H1 (cell line): ENCODE measurements around the gene APOL1. TPM values are rescaled to one million over a fixed set of nuclear protein-coding genes. Genes with fewer than 3 reads are reported as not detected.

Source experiments
- CTCF ChIA-PET: fragments of 300-600 bp; sonication (Branson Sonifier 250); formaldehyde crosslinking; loops from one replicate; lab custom pipeline; 2021; ENCODE audit not compliant: partially characterized antibody; lab: Charles Lee
- POLR2A ChIA-PET: fragments of 300-600 bp; sonication (Branson Sonifier 250); formaldehyde crosslinking; loops from one replicate; lab custom pipeline; 2021; ENCODE audit warnings: inconsistent platforms; ENCODE audit not compliant: partially characterized antibody; lab: Charles Lee
- DNase-seq, 2 experiments: peaks; one replicate each; pipeline versions ENCODE4 v3.0.0 to v3.0.0-alpha.2; 2010 to 2022; ENCODE audit warnings: low spot score in 2 of 2, low read depth in 1 of 2, mixed read lengths in 1 of 2
- FAIRE-seq: peaks from 2 replicates; lab custom pipeline; 2011; peaks lifted over from hg19 to GRCh38; lab: Jason Lieb, UNC
- H2AFZ ChIP-seq: 2 replicates; pipeline ENCODE4 v1.8.1; 2012; ENCODE audit warnings: low read length, inconsistent platforms
- H2AK5ac ChIP-seq: 2 replicates; pipeline ENCODE4 v1.6.1; 2013; ENCODE audit warnings: low read depth, low read length
- H2BK120ac ChIP-seq: replicated peaks from 2 replicates; pipeline ENCODE3; 2013; ENCODE audit warnings: low read depth, low read length, inconsistent platforms
- H2BK12ac ChIP-seq: 2 replicates; pipeline ENCODE4 v1.6.1; 2013; ENCODE audit warnings: low read depth, low read length
- H2BK15ac ChIP-seq: 2 replicates; pipeline ENCODE4 v1.6.1; 2013; ENCODE audit warnings: low read length
- H2BK20ac ChIP-seq: 2 replicates; pipeline ENCODE4 v1.6.1; 2013; ENCODE audit warnings: low read length
- H2BK5ac ChIP-seq: 2 replicates; pipeline ENCODE4 v1.6.1; 2013; ENCODE audit warnings: low read depth, low read length
- H3K14ac ChIP-seq: 2 replicates; pipeline ENCODE4 v1.6.1; 2013; ENCODE audit warnings: inconsistent platforms; ENCODE audit not compliant: insufficient read length
- H3K18ac ChIP-seq: 2 replicates; pipeline ENCODE4 v1.6.1; 2013; ENCODE audit warnings: low read length; ENCODE audit errors: extremely low read depth
- H3K23ac ChIP-seq: 2 replicates; pipeline ENCODE4 v1.6.1; 2013; ENCODE audit warnings: inconsistent platforms; ENCODE audit not compliant: insufficient read length
- H3K23me2 ChIP-seq: 2 replicates; pipeline ENCODE4 v1.6.1; 2013; ENCODE audit warnings: low read depth, low read length
- H3K27ac ChIP-seq: 2 replicates; pipeline ENCODE4 v1.6.1; 2011; ENCODE audit warnings: low read depth, low read length, inconsistent platforms
- H3K27me3 ChIP-seq, 4 experiments: replicated peaks in 1 of 4; 1 replicate in 1 of 4; 2 replicates in 3 of 4; pipeline versions ENCODE4 v1.6.1 to v1.8.1; 2011 to 2013; ENCODE audit warnings: low read length in 3 of 4, mild to moderate bottlenecking in 3 of 4, inconsistent platforms in 2 of 4, mixed read lengths in 2 of 4, moderate library complexity in 1 of 4; ENCODE audit not compliant: control insufficient read depth in 3 of 4, insufficient read depth in 3 of 4; ENCODE audit errors: extremely low read depth in 1 of 4
- H3K36me3 ChIP-seq, 4 experiments: 2 replicates each; pipeline versions ENCODE4 v1.6.1 to v1.8.1; 2011 to 2013; ENCODE audit warnings: mild to moderate bottlenecking in 4 of 4, low read length in 3 of 4, moderate library complexity in 2 of 4, control low read depth in 1 of 4, inconsistent platforms in 1 of 4; ENCODE audit not compliant: insufficient read depth in 4 of 4, control insufficient read depth in 2 of 4
- H3K4ac ChIP-seq: replicated peaks from 2 replicates; pipeline ENCODE3; 2013; ENCODE audit warnings: low read length, low read depth, mixed read lengths, inconsistent platforms; ENCODE audit not compliant: insufficient read length
- H3K4me1 ChIP-seq, 4 experiments: replicated peaks in 1 of 4; 1 replicate in 1 of 4; 2 replicates in 3 of 4; pipeline versions ENCODE4 v1.6.1 to v1.8.1; 2011 to 2013; ENCODE audit warnings: low read length in 3 of 4, inconsistent platforms in 2 of 4, mixed read lengths in 1 of 4; ENCODE audit not compliant: insufficient read depth in 4 of 4, control insufficient read depth in 3 of 4
- H3K4me2 ChIP-seq, 2 experiments: 2 replicates each; pipeline versions ENCODE4 v1.6.1 to v1.8.1; 2011 to 2013; ENCODE audit warnings: low read depth in 2 of 2, low read length in 2 of 2, control low read depth in 1 of 2, inconsistent platforms in 1 of 2, mild to moderate bottlenecking in 1 of 2; ENCODE audit not compliant: insufficient read depth in 1 of 2
- H3K4me3 ChIP-seq, 4 experiments: fragments of 200-600, 300-600 bp in 1 of 4; sonication (generic), shearing (Covaris generic), sonication (Bioruptor Twin) in 1 of 4; 2 replicates each; pipeline versions ENCODE4 v1.5.1 to v1.8.1; 2011 to 2016; ENCODE audit warnings: low read length in 4 of 4, low read depth in 3 of 4, control low read depth in 2 of 4, inconsistent platforms in 2 of 4, mild to moderate bottlenecking in 2 of 4, mixed read lengths in 1 of 4, moderate library complexity in 1 of 4; ENCODE audit not compliant: insufficient read depth in 2 of 4; ENCODE audit errors: extremely low read depth in 1 of 4
- H3K56ac ChIP-seq: replicated peaks from 2 replicates; pipeline ENCODE3; 2013; ENCODE audit warnings: low read depth, mild to moderate bottlenecking, mixed read lengths, low read length, inconsistent platforms; ENCODE audit not compliant: insufficient read length
- H3K79me1 ChIP-seq: 2 replicates; pipeline ENCODE4 v1.6.1; 2013; ENCODE audit warnings: low read depth, low read length, control low read depth
- H3K79me2 ChIP-seq, 2 experiments: 2 replicates each; pipeline versions ENCODE4 v1.6.1 to v1.8.1; 2012 to 2013; ENCODE audit warnings: low read length in 2 of 2, mild to moderate bottlenecking in 2 of 2, inconsistent platforms in 1 of 2; ENCODE audit not compliant: insufficient read depth in 2 of 2, control insufficient read depth in 1 of 2
- H3K9ac ChIP-seq, 4 experiments: replicated peaks in 1 of 4; 1 replicate in 1 of 4; 2 replicates in 3 of 4; pipeline versions ENCODE4 v1.6.1 to v1.8.1; 2011 to 2013; ENCODE audit warnings: low read depth in 3 of 4, low read length in 3 of 4, control low read depth in 2 of 4, mild to moderate bottlenecking in 2 of 4, moderate library complexity in 2 of 4, inconsistent platforms in 1 of 4; ENCODE audit errors: extremely low read depth in 1 of 4
- H3K9me3 ChIP-seq, 2 experiments: 2 replicates each; pipeline versions ENCODE4 v1.6.1 to v1.8.1; 2012 to 2013; ENCODE audit warnings: mild to moderate bottlenecking in 2 of 2, moderate library complexity in 2 of 2, control low read depth in 1 of 2, inconsistent platforms in 1 of 2, low read depth in 1 of 2, low read length in 1 of 2, mixed read lengths in 1 of 2; ENCODE audit not compliant: insufficient read depth in 2 of 2
- H4K20me1 ChIP-seq, 2 experiments: replicated peaks in 1 of 2; 2 replicates each; pipeline versions ENCODE3 to v1.8.1; 2011 to 2013; ENCODE audit warnings: inconsistent platforms in 2 of 2, low read length in 2 of 2, mild to moderate bottlenecking in 1 of 2; ENCODE audit not compliant: insufficient read depth in 2 of 2, control insufficient read depth in 1 of 2
- H4K5ac ChIP-seq: 2 replicates; pipeline ENCODE4 v1.6.1; 2013; ENCODE audit warnings: low read length, low read depth, mixed read lengths, inconsistent platforms; ENCODE audit not compliant: insufficient read length
- H4K8ac ChIP-seq: 2 replicates; pipeline ENCODE4 v1.8.0; 2013; ENCODE audit warnings: mild to moderate bottlenecking, moderate library complexity, low read length, inconsistent platforms; ENCODE audit not compliant: insufficient read depth; ENCODE audit errors: extremely low read depth
- H4K91ac ChIP-seq: replicated peaks from 2 replicates; pipeline ENCODE3; 2013; ENCODE audit warnings: low read length, mixed read lengths, inconsistent platforms; ENCODE audit not compliant: insufficient read length
- CBX5 ChIP-seq: fragments of 300-800, 300-1000 bp; sonication (generic); IDR thresholded peaks from 2 replicates; pipeline ENCODE4 v1.7.1; 2016; ENCODE audit warnings: antibody characterized with exemption, low read length, low read depth
- GABPA ChIP-seq: IDR thresholded peaks from 2 replicates; pipeline ENCODE4 v1.6.1; 2011; ENCODE audit warnings: mild to moderate bottlenecking, low read length, moderate library complexity, borderline replicate concordance; ENCODE audit not compliant: insufficient read depth
- HDAC2 ChIP-seq, 2 experiments: fragments of 300-600 bp in 1 of 2; sonication (generic) in 1 of 2; IDR thresholded peaks; 2 replicates each; pipeline ENCODE4 v1.6.1; 2011 to 2012; ENCODE audit warnings: low read depth in 2 of 2, low read length in 2 of 2, mild to moderate bottlenecking in 2 of 2, moderate library complexity in 2 of 2, borderline replicate concordance in 1 of 2, inconsistent platforms in 1 of 2
- KDM4A ChIP-seq: IDR thresholded peaks from one replicate; pipeline ENCODE4 v1.7.1; 2012; ENCODE audit warnings: low read depth, mild to moderate bottlenecking, moderate library complexity, low read length, inconsistent platforms; ENCODE audit not compliant: severe bottlenecking
- TEAD4 ChIP-seq: IDR thresholded peaks from 2 replicates; pipeline ENCODE4 v1.6.1; 2012; ENCODE audit warnings: low read depth, low read length, inconsistent platforms, mixed read lengths
- WGBS, 2 experiments: shearing (Covaris generic) in 1 of 2; methylation state at CpG; one replicate each; pipeline versions ENCODE4 v1.1.6 to v1.1.7; 2013 to 2015; ENCODE audit warnings: low lambda C conversion rate in 2 of 2, mixed read lengths in 2 of 2, inconsistent platforms in 1 of 2, low coverage in 1 of 2, missing lambda C conversion rate in 1 of 2; ENCODE audit not compliant: insufficient replicate concordance in 2 of 2, insufficient coverage in 1 of 2, insufficient read length in 1 of 2; ENCODE audit errors: extremely low coverage in 1 of 2, missing lambda C conversion rate in 1 of 2; 5-methylcytosine and 5-hydroxymethylcytosine counted together
- polyA plus RNA-seq, 7 experiments: library from polyadenylated mRNA; depleted of rRNA in 3 of 7; stranded (reverse) in 5 of 7; unstranded in 2 of 7; fragments of >200 nt in 5 of 7; fragments of 200-250 nt in 2 of 7; gene quantifications; 1 replicate in 5 of 7; 2 replicates in 1 of 7; 4 replicates in 1 of 7; pipeline versions ENCODE4 v1.2.1 to v1.2.3, GENCODE V29; 2011 to 2013; ENCODE audit warnings: missing spikeins in 2 of 7, mixed read lengths in 2 of 7
- total RNA-seq: library from RNA; stranded (reverse); fragmentation: NEBNext Ultra II Directional; extraction: Animal tissue kit (Norgen Biotek cat#: 25700); gene quantifications from 2 replicates; pipeline ENCODE4 v1.2.1, GENCODE V29; 2021

APOL1 gene
- total and polyA plus RNA-seq, 2 of the 8 experiments (the other 6 are each of a cell fraction or from before 2014, with no cell fraction given), result not detected

GRCh38 chr22:36304429-36304828 lies 51.5 kb downstream of the APOL1 start:
- Histone ChIP-seq H3K27me3 (no peaks in the 10 kb centered on the region), H3K4ac (no peak overlapping the region), H4K20me1 (peaks cover 3 to 11% of the 10 kb centered on the region in 2 experiments), H3K9me3 (no peaks in the 10 kb centered on the region), H3K23me2 (no peaks in the 10 kb centered on the region), H3K4me2 (no peak overlapping the region), H4K8ac (no peak overlapping the region), H3K18ac (no peak overlapping the region)
- WGBS, 2 experiments, result 91% methylated on average over 8 of the region's 10 CpGs; no CpG with 5 or more reads in 1 of the 2 experiments
- no peak for TF ChIP-seq KDM4A
- no peak for TF ChIP-seq GABPA
- no peak for TF ChIP-seq HDAC2 (IDR thresholded peaks at IDR 0.05; ENCODE audit: borderline replicate concordance in 1 of 2, low read depth in 2 of 2, low read length in 2 of 2)
- no peak for TF ChIP-seq TEAD4
- TF ChIP-seq CBX5, result no peak
- TF ChIP-seq, all 59 proteins: peak for 0
- no peak overlapping the region for H3K4me3 ChIP-seq
- no peak for DNase-seq
- no peaks in the 10 kb centered on the region for H3K79me1 ChIP-seq
- ChIA-PET POLR2A (interaction anchor here (0.7 to 2.0 kb wide), 3 partner anchors 11 to 30 kb away, joined by 3 to 6 read pairs (median 4); no protein-coding TSS in a partner anchor), CTCF (interaction anchor here (1.1 to 17.3 kb wide), 6 partner anchors 18 to 207 kb away, joined by 3 to 159 read pairs (median 3); no protein-coding TSS in a partner anchor)
- no peak overlapping the region for H3K23ac ChIP-seq
- H2AFZ ChIP-seq, result no peak overlapping the region
- no peak overlapping the region for H2BK12ac ChIP-seq
- H3K79me2 ChIP-seq, result no peaks in the 10 kb centered on the region
- H2AK5ac ChIP-seq, result no peak overlapping the region
- H2BK5ac ChIP-seq, result no peak overlapping the region
- H2BK120ac ChIP-seq, result no peak overlapping the region
- no peak overlapping the region for H4K5ac ChIP-seq
- no peak for FAIRE-seq
- H2BK15ac ChIP-seq, result no peak overlapping the region
- H3K56ac ChIP-seq, result no peak overlapping the region
- no peak overlapping the region for H4K91ac ChIP-seq
- H2BK20ac ChIP-seq, result no peak overlapping the region
- peaks cover 43 to 84% (median 78%) of the 10 kb centered on the region in 4 experiments for H3K36me3 ChIP-seq
- H3K14ac ChIP-seq, result no peak overlapping the region
- no peak overlapping the region for H3K27ac ChIP-seq
- no peak overlapping the region for H3K9ac ChIP-seq
- no peaks in the 10 kb centered on the region for H3K4me1 ChIP-seq
